Stimulated activated naive CD4-positive, alpha-beta T cell treated with Interleukin-2 at 50 U/mL for 16 hours (primary cell): ENCODE results near the gene MBIP.
"Not testable (repeated sequence)": the region's sequence is repeated elsewhere in the genome, so short reads cannot be mapped to it uniquely, and the experiment has no call there.

ENCODE experiments used
- DNase-seq: peaks from one replicate; lab custom pipeline; 2025; lab: John Stamatoyannopoulos, UW

MBIP gene, protein sequence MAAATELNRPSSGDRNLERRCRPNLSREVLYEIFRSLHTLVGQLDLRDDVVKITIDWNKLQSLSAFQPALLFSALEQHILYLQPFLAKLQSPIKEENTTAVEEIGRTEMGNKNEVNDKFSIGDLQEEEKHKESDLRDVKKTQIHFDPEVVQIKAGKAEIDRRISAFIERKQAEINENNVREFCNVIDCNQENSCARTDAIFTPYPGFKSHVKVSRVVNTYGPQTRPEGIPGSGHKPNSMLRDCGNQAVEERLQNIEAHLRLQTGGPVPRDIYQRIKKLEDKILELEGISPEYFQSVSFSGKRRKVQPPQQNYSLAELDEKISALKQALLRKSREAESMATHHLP

DNA sequence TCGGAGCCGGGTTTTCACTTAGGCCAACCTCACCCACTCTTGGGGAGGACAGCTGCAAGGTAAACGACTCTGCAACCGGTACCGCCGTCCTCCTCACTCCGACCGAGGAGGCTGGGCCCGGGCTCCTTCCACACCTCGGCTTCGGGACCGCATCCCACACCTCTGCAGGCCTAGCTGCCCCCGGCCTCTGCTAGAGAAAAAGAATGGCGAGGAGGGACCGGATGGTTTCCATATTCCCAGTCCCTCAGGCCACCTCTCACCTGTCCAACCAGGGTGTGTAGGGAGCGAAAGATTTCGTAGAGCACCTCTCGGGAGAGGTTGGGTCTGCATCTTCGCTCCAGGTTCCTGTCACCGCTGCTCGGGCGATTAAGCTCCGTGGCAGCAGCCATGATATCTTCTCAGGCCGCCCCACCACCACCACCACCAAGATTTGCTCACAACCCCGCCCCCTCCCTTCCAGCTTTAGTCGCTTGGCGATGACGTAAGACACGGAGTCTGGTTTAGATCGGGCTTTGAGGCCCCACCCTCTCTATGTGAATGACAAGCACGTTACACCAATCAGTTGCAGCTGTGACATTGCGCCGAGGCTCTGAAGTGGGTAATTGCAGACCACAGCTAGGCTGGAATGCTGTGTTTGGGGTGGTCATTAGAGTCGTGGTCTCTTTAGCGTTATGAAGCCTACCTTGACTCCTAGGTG is at the start of gene MBIP:
Gene MBIP (minus strand): TSS at position 438 of the 697 bp plus-strand sequence. CDS start 49 bp downstream, at position 389.
- DNase-seq = peak; percentile 93

DNA sequence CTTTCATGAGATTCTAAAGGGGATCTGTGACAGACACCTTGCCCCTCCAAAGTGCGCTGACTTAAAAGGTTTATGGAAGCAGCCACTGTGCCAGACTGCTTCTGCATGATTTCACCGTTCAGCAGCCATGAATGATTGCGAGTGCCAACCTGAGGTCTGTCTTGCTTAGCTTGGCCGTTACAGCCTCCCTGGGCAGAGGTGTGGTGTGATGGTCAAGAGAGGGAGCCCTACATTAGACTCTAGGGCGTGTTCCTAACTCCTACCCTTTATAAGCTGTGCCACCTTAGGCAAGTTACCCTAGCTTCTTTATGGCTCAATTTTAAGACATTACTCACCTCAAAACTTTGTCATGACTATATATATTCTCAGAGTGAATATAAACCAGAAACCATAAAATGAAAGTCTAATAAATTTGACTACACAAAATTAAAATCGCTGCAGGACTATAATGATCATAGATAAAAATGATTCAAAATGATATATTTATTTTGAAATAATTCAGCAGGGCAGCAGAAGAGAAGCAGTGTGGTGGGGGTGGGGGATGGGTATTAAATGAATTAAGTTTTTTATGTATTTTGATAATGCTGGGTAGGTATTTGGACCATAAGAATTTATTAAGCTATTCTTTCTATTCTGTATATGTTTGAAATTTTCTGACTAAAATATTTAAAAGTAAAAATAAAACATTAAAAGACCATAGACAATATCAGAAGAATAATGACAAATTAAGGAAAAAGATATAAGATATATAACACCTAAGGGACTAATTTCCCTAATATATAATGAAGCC is 47.7 kb upstream of the MBIP start:
- DNase-seq = no peak

GRCh38 chr14:36365766-36366165 is 45.3 kb upstream of the MBIP start:
- no peak for DNase-seq

- DNase-seq = no peak
Observed at GRCh38 chr14:36363704-36364103, 43.3 kb upstream of the MBIP start.

DNA sequence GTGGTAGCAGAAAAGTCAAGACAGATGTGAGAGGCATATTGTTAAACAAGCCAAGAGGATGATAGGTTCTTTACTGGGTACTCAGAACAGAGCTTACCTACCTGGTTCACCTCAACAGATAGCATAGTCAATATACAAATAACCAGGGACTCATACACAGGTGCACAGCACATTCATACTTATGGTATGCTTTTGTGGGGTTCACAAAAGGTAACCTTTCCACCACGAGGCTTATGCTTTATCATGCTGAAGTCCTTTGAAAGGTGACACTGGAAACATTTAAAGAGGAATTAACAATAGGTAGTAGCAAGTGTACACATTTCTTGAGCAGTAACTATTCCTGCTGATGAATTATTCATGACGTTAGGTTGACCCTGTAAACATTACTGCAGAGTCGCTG is 42.2 kb upstream of the MBIP start:
- DNase-seq = no peak

GRCh38 chr14:36361210-36361853 is 40.9 kb upstream of the MBIP start:
- no peak for DNase-seq

- no peak for DNase-seq
Observed at GRCh38 chr14:36356862-36357261, 36.4 kb upstream of the MBIP start.

DNA sequence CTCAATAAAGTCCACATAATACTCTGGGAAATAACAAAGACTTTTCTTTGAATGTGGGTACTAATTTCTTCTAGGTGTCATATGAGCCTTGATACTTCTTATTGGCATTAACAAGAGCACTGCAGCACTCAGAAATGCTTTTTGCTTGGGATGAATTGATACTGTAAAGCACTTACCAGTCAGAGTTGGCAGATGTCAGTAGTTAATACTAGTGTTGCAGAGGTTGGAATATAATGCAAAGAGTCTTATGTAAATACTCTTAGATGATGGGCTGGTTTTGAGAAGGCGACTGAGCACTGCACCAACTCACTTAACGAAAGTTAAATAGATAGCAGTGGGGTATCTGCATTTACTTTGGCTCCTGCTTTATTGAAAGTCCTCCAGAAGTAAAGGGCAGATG is 25.6 kb upstream of the MBIP start:
- DNase-seq = no peak

DNA sequence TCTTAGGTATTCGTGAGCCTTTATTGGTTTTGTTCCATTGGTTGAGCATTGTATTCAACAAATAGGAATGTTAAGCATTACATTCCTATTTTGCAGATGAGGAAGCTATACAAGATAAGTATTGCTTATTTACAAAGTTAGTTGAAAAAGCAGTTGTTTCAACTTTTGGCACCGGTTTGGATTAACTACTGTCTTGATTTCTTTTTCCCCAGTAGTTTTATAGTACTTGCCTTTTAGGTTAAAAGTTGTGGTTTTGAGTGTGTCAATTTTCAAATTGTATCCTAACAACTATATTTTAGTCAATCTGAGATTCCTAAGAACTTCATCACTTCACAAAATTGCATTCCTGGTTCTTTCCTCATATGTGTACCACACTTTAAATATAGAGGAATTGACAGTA is 23.8 kb upstream of the MBIP start:
- no peak for DNase-seq

DNA sequence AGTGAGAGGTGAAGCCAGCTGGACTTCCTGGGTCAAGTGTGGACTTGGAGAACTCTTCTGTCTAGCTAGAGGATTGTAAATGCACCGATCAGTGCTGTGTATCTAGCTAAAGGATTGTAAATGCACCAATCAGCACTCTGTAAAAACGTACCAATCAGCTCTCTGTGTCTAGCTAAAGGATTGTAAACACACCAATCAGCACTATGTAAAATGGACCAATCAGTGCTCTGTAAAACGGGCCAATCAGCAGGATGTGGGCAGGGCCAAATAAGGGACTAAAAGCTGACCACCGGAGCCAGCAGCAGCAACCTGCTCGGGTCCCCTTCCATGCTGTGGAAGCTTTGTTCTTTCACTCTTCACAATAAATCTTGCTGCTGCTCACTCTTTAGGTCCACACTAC is 21.4 kb upstream of the MBIP start:
- not testable (repeated sequence) for DNase-seq

GRCh38 chr14:36340276-36340890 is 19.9 kb upstream of the MBIP start:
- DNase-seq = no peak

GRCh38 chr14:36339816-36340215 is 19.4 kb upstream of the MBIP start:
- no peak for DNase-seq

DNA sequence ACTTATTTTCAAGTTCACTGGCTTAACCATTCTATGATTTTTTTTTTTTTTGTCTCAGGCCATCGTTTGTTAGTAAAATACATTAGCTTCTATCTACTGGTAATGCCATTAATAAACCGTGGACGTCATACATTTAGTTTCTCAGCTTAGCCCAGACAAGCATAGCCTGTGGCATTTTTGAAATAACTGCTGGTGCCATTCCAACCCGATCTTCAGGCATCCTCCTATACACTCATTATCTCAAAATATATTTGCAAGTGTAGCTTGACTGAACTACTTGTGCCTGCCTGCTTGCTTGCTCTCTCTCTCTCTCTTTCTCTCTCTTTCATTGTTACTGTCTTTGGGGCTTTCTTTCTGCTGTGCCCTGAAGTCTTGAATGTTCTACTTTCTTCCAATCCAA is 12.7 kb upstream of the MBIP start:
- DNase-seq = no peak

DNA sequence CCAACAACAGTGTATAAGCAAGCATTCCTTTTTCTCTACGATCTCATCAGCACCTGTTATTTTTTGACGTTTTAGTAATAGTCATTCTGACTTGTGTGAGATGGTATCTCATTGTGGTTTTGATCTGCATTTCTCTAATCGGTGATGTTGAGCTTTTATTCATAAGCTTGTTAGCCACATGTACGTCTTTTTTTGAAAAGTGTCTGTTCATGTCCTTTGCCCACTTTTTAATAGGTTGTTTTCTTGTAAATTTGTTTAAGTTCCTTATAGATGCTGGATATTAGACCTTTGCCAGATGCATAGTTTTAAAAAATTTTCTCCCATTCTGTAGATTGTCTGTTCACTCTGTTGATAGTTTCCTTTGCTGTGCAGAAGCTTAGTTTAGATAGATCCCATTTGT is 7.1 kb upstream of the MBIP start:
- not testable (repeated sequence) for DNase-seq

- DNase-seq = no peak
Observed at GRCh38 chr14:36325853-36326252, 5.4 kb upstream of the MBIP start.

GRCh38 chr14:36324897-36325296 is 4.5 kb upstream of the MBIP start:
- DNase-seq = no peak

DNA sequence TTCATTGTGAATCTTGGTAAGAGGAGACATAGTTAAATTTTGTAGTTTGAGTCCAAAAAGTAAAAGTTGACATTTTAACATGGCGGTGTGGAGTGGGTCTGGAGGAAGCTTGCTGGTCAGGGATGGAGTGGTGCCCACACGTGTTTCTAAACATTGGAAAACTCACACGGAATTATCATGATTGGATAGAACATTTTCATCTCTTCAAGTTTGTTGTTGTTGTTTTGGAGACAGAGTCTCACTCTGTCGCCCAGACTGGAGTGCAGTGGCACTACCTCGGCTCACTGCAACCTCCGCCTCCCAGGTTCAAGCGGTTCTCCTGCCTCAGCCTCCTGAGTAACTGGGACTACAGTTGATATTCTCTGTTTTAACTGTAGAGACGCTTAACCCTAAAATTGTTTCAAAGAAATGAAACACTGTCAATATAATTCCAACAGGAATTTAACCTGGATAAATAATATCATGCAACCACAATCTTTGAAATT is 502 bp upstream of the MBIP start:
- no peak for DNase-seq

DNA sequence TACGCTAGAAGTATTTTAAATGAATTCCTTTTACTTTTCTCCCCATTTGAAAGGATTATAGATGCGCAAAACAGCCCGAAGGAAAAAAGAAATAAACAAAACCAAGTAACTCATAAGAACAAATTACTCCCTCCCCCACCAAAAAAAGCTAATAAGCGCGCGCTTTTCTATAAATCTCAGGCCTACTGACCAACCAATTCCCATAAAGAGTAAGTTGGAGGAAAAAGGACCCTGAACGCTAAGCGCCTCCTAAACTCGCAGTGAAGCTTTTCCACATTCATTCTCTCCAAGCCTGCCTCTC is 588 bp downstream of the MBIP start:
- no peak for DNase-seq

- DNase-seq = no peak
Observed at GRCh38 chr14:36317650-36318049, 2.8 kb downstream of the MBIP start.

GRCh38 chr14:36316131-36316530 is 4.3 kb downstream of the MBIP start:
- DNase-seq = no peak

GRCh38 chr14:36315159-36315853 is 5.1 kb downstream of the MBIP start:
- peak; percentile 12 for DNase-seq
